Posterior cingulate gyrus (tissue), 11 donors: ENCODE data around the gene GPX4.

ENCODE experiments used
- DNase-seq, 10 donors: peaks; one replicate each; pipeline versions ENCODE4 v3.0.0 to v3.0.0-alpha.2; 2020 to 2021; ENCODE audit warnings: mixed read lengths in 3 of 10
- intact Hi-C: fragments of 100-400 bp; cut with DNase I; formaldehyde crosslinking; loops from one replicate; pipeline ENCODE4 v1.15.1; 2023

The GPX4 gene

DNA sequence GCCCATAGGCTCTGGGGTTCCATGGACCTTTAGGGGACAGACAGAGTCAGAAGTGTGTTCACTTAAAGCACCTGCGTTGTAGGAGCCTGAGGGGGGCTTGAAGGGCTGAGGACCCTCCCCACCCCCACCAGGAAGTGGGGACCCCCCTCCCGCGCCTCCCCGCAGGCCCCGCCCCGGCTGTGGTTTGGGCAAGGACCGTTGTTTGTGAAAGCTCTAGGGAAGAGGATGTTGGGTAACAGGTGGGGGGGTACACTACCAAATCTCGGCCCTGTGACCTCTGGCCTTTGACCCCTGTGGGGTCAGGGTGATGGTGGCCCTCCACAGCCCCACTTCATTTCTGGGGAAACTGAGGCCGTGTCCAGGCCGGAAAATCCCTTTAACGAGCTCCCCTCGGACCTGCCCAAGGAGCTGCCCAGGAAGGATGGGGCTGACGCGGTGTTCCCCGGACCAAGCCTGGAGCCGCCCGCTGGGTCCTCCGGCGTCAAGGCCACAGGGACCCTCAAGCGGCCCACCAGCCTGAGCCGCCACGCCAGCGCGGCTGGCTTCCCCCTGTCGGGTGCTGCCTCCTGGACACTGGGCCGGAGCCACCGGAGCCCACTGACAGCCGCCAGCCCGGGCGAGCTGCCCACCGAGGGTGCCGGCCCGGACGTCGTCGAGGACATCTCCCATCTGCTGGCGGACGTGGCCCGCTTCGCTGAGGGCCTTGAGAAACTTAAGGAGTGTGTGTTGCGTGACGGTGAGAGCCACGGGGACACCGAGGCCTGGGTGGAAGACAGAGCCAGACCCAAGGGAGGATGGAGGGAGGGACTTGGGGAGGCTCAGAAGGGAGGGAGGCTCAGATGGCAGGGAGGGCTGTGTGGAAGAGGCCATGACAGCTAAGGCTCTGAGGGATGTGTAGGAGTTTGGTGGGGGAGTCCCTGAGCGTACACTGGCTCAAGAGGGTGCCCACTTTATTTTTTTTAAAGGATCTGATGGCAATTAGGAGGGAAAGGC, 35.5 kb upstream of the GPX4 start:
- peak in 1 of 10 donors; percentile 27 for DNase-seq
- intact Hi-C loops = no loop called here

- peak in 1 of 10 donors; percentile 35 for DNase-seq
- intact Hi-C loops = no loop called here
These were observed 34.6 kb upstream of the GPX4 start for GRCh38 chr19:1069009-1069779.

GRCh38 chr19:1070576-1070930, 33.2 kb upstream of the GPX4 start:
- intact Hi-C loops = no loop called here
- no peak for DNase-seq

DNA sequence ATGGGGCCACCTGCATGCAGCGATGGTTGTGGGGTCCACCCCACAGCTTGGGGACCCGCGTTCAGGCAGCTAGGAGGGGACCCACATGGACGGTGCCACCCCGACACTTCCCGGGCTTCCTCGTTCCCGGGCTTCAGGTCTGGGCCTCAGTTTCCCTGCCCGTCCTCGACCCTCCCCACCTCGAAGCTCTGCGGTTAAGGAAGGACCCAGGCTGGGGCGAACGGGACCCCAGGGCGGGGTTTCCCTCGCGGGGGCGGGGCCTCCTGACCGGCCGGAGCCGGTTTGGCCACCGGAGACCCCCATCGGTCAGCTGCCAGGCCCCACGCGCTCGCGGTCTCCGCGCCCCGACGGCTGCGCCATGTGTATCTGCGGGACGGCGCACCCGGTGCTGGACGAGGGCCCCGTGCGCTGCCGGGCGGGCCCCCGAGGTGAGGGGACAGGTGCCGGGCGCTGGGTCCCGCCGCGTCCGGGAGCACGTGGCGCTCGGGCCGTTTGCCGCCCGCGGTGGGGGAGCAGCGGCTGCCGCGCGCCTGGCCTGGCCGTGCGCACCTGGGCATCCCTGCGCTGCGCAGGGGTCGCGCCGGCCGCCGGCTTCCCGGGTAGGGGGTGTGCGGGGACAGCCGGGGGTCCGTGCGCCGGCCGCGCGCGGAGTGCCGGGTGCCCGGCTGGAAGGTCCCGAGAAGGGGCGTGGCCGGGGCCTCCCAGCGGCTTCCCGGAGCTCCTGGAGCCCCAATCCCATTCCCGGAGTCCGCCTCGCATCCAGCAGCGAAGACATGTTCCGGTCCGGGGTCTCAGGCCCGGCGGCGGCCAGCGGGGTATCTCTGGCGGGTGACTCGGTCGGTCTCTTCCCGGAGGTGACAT, 32.6 kb upstream of the GPX4 start:
- DNase-seq = no peak
- intact Hi-C loops = no loop called here

GRCh38 chr19:1072371-1073015, 31.3 kb upstream of the GPX4 start:
- intact Hi-C loops = no loop called here

DNA sequence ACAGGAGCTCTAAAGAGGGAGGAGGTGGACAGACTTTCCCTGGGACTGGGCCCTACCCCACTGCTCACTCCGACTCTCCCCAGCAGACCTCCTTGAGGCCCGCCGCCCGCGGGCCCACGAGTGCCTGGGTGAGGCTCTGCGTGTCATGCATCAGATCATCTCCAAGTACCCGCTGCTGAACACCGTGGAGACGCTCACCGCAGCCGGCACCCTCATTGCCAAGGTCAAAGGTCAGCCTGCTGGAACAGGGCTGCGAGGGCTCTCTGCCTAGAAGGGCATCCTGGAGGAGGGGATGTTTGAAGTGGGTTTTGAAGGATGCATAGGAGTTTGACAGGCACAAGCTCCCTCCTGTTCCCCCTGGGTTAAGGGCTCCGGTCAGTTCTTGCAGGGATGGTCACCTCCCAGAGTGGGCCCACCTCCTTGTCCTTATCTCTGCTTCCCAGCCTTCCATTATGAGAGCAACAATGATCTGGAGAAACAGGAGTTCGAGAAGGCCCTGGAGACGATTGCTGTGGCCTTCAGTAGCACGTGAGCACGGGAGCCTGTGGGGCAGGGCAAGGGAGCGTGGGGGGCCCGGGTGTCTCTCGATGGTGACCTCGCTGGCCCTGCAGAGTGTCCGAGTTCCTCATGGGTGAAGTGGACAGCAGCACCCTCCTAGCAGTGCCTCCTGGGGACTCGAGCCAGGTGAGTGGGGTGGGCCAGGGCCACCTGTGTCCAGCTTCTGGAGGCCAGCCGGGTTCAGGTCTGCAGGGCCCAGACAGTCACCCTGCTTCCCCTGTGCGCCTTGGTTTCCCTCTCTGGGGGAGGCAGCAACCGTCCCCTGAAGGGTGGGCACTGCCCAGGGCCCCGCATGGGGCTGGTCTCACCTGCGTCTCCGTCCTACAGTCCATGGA, 30.5 kb upstream of the GPX4 start:
- intact Hi-C loops = no loop called here
- DNase-seq = no peak

More at GRCh38 chr19:1072371-1073015, 31.3 kb upstream of the GPX4 start:
- DNase-seq = no peak

- DNase-seq = no peak
These were observed 29.8 kb upstream of the GPX4 start for GRCh38 chr19:1073956-1074517.

DNA sequence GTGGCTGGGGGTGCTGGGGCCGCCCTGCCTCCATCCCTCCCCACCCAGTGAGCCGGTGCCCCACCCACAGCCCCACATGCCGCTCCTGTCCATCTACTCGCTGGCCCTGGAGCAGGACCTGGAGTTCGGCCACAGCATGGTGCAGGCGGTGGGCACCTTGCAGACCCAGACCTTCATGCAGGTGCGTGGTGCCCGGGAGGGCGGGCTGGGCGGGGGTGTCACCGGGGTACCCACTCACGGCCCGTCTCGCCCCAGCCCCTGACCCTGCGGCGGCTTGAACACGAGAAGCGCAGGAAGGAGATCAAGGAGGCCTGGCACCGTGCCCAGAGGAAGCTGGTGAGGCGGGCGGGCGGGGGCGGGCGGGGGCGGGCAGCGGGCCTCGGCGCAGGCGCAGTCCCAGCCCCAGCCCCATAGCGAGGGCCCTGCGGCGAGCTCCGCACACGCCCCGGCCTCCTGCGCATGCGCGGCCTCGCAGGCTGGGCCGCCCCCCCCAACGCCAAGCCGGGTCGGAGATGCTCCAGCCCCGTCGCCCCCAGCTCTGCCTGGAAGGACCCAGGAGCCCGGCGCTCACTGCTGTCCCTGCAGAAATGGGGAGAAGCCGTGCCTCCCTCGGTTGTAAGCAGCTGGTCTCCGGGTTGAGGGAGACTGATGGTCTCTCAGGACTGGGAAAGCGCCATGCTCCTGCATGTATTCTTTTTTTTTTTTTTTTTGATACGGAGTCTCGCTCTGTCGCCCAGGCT, 29.1 kb upstream of the GPX4 start:
- peak in 9 of 10 donors; percentile 44 to 92 (median 59) for DNase-seq
- intact Hi-C loops = no loop called here

More at GRCh38 chr19:1073956-1074517, 29.8 kb upstream of the GPX4 start:
- intact Hi-C loops = no loop called here

DNA sequence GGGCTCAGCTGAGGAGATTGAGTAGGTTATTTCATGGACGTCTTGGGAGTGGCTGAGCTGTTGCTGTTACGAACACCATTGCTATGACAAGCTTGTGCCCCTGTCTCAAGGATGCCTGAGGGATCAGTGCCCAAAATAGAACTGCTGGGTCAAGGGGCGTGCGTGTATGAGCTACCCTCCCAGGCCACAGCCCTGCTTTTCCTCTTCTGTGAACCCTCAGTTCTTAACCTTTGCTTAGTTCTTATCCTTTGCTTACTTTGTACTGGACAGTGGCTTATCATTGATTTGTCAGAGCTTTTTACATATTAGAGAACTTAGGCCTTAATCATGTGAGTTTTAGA, 27.8 kb upstream of the GPX4 start:
- intact Hi-C loops = no loop called here

DNA sequence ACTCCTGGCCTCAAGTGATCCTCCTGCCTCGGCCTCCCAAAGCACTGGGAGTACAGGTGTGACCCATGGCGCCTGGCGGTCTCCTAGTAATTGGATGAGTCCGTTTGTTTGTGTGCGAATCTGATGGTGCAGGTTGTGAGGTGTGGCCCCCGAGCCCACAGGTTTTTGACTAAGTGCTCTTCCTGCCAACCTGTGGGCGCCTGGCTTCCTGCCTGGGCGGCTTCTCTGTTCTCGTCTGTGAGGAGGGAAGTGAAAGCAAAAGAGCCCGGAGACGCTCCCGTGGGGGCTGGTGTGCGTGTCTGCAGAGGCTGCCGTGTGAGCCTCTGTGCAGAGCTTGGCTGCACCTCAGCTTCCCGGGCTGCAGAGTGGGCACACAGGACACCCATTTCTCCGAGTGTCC, 26.8 kb upstream of the GPX4 start:
- intact Hi-C loops = no loop called here
- peak in 4 of 10 donors; percentile 31 to 82 (median 50) for DNase-seq

More for the DNA sequence above, 27.8 kb upstream of the GPX4 start:
- DNase-seq = no peak

- DNase-seq = no peak
These were observed 24.2 kb upstream of the GPX4 start for GRCh38 chr19:1079566-1080111.

DNA sequence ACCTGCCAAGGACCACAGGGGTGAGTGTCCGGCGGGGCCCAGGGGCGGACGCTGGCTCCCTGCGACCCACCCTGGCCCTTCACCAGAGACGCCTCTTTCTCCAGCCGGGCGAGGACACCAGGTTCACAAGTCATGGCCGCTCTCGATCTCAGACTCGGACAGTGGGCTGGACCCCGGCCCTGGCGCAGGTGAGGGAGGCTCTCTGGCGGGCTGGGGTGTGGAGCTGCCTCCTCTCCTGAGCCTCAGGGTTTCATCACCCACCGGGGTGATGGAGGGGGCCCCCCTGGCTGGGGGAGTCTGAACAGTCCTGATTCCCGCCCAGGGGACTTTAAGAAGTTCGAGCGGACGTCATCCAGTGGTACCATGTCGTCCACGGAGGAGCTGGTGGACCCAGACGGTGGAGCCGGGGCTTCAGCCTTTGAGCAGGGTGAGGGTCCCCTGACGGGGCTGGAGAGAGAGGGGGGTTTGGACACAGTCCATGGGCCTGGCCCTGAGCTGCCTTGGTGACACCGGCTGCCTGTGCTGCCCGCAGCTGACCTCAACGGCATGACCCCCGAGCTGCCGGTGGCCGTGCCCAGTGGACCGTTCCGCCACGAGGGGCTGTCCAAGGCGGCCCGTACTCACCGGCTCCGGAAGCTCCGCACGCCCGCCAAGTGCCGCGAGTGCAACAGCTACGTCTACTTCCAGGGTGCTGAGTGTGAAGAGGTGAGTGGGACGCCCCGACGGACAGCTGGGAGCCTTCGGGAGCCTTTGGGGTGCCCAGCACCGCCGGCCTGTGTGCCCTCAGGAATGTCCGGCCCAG, 23.2 kb upstream of the GPX4 start:
- intact Hi-C loops = no loop called here
- DNase-seq = no peak

More at GRCh38 chr19:1079566-1080111, 24.2 kb upstream of the GPX4 start:
- intact Hi-C loops = no loop called here

DNA sequence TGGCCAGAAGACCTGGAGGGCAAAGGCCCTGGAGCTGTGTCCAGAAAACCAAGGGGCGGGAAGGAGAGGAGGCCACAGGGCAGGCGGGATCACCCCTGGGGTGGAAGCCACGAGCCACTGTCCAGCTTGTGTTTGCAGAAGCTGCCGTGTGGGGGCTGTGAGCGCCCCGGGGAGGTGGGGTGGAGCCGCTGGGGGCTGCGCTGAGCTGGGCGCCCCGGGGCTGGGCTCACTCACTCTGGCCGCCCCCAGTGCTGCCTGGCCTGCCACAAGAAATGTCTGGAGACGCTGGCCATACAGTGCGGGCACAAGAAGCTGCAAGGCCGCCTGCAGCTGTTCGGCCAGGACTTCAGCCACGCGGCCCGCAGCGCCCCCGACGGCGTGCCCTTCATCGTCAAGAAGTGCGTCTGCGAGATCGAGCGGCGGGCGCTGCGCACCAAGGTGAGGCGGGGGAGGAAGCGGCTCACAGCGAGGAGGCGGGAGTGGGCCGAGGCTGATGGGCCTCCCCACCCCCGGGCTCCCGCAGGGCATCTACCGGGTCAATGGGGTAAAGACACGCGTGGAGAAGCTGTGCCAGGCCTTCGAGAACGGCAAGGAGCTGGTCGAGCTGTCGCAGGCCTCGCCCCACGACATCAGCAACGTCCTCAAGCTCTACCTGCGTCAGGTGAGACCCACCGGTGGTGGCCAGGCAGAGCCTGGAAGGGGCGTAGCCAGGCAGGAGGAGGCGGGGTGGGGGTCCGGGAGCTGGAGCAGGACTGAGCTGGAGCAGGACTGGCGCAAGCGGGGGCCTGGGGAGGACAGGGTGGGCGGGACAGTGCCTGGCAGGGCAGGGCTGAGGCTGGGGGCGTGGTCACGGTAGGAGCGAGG, 22.3 kb upstream of the GPX4 start:
- intact Hi-C loops = no loop called here
- no peak for DNase-seq

DNA sequence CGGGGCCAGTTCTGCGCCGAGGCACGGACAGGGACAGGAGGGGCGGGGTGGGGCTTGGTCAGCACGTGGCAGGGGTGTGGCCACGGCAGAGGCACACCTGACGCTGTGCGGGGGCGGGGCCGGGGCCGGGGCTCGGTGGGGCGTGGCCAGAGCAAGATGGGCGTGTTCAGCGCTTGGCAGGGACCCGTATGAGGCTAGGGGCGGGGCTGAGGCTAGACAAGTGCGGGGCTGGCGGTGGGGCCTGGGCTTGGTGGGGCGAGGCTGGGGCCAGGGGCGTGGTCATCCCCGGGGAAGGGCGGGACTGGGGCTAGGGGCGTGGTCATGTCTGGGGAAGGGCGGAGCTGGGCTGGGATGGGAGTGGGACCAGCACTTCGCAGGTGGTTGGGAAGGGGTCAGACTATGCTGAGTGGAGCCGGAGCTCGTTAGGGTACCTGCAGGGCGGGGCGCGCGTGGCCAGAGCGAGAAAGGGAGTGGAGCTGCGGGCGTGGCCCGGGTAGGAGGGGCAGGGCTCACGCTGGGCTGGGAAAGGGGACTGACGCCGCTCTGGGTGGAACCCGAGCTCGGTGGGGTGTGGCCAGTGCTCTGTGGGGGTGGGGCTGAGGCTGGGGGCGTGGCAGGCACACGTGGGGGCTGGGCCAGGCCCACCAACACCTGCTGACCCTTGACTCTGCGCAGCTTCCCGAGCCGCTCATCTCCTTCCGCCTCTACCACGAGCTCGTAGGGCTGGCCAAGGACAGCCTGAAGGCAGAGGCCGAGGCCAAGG, 21.4 kb upstream of the GPX4 start:
- no peak for DNase-seq
- intact Hi-C loops = no loop called here
